ENCODE results near the gene SCMH1.
A peak's percentile ranks its signal among the peaks of the same experiment; 100 is the strongest.

SCMH1 gene

GRCh38 chr1:41023279-41023990 lies 218.7 kb downstream of the SCMH1 start:
- CTCF ChIA-PET: interaction anchor here (0.6 to 2.7 kb wide), 6 partner anchors 11 to 493 kb away, joined by 3 to 6 read pairs (median 4); no protein-coding TSS in a partner anchor
- H3K9me3 ChIP-seq (ENCODE audit: control insufficient read depth, insufficient read depth, low read depth, low read length): no peaks in the 10 kb centered on the region
- H3K36me3 ChIP-seq (ENCODE audit: control insufficient read depth in 2 of 2, insufficient read depth in 1 of 2, low read length in 2 of 2): peaks cover 0 to 63% of the 10 kb centered on the region in 2 experiments; a peak in 2 of 3 replicates

DNA sequence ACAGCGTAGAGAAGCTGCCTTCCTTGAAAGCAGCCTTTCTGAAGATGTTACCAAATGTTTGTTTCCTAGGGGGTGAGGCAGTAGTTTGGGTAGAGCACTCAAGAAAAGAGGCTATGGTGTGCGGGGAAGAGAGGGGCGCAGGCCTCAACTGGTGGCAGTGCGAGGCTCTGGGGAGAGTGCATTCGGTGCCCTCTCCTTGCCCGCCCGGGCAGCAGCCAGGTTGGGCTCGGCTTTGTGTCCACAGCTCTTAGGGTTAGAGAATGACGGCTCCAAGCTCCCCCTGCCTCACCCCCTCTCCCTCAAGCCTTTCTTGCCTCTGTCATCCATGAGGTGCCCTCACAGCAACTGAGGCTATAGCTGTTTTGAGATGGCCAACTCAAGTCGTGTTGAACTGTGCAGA lies 219.7 kb downstream of the SCMH1 start:
- Histone ChIP-seq H3K4me1 (ENCODE audit: control insufficient read depth, insufficient read depth, low read length) (no peaks in the 10 kb centered on the region), H3K36me3 (ENCODE audit: control insufficient read depth in 2 of 2, insufficient read depth in 1 of 2, low read length in 2 of 2) (peaks cover 0 to 63% of the 10 kb centered on the region in 2 experiments; a peak in 2 of 3 replicates), H3K4me3 (ENCODE audit: low read depth, low read length) (no peak overlapping the region), H3K27ac (ENCODE audit: extremely low read depth, low read depth, low read length) (no peak overlapping the region), H3K9me3 (ENCODE audit: control insufficient read depth, insufficient read depth, low read depth, low read length) (no peaks in the 10 kb centered on the region)
- CTCF ChIA-PET: interaction anchor here (0.7 to 2.7 kb wide), 4 partner anchors 12 to 494 kb away, joined by 3 to 6 read pairs (median 6); no protein-coding TSS in a partner anchor
- POLR2A ChIA-PET: interaction anchor here (0.6 kb wide), 2 partner anchors 277 to 366 kb away, joined by 3 read pairs; no protein-coding TSS in a partner anchor
- no peak for TF ChIP-seq ZNF148 (tag by site-specific recombination; IDR thresholded peaks at IDR 0.05; ENCODE audit: borderline replicate concordance)
- TF ChIP-seq, protein P1, sequence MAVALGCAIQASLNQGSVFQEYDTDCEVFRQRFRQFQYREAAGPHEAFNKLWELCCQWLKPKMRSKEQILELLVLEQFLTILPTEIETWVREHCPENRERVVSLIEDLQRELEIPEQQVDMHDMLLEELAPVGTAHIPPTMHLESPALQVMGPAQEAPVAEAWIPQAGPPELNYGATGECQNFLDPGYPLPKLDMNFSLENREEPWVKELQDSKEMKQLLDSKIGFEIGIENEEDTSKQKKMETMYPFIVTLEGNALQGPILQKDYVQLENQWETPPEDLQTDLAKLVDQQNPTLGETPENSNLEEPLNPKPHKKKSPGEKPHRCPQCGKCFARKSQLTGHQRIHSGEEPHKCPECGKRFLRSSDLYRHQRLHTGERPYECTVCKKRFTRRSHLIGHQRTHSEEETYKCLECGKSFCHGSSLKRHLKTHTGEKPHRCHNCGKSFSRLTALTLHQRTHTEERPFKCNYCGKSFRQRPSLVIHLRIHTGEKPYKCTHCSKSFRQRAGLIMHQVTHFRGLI (tag by site-specific recombination; IDR thresholded peaks at IDR 0.05): peak; percentile 66; the same call in 1 of the 2 replicates

More at GRCh38 chr1:41023279-41023990, 218.7 kb downstream of the SCMH1 start:
- no peak overlapping the region for H3K4me3 ChIP-seq (ENCODE audit: low read depth, low read length)
- TF ChIP-seq CTCF (tag by site-specific recombination; IDR thresholded peaks at IDR 0.05) (peak; percentile 58; the same call in 1 of the 2 replicates), ZNF621 (tag by site-specific recombination; IDR thresholded peaks at IDR 0.05) (no peak)
- no peaks in the 10 kb centered on the region for H3K4me1 ChIP-seq (ENCODE audit: control insufficient read depth, insufficient read depth, low read length)
- H3K27ac ChIP-seq (ENCODE audit: extremely low read depth, low read depth, low read length): no peak overlapping the region
- POLR2A ChIA-PET: interaction anchor here (0.6 kb wide), 1 partner anchor 367 kb away, joined by 3 read pairs; no protein-coding TSS in a partner anchor

- H3K27ac ChIP-seq (ENCODE audit: extremely low read depth, low read depth, low read length): no peak within 1 kb of the TSS; the same call in 1 of the 2 replicates
- CTCF ChIA-PET: interaction anchor here (2.1 to 2.7 kb wide), 2 partner anchors 13 to 102 kb away, joined by 6 read pairs; no protein-coding TSS in a partner anchor
- no peaks in the 10 kb centered on the region for H3K4me1 ChIP-seq (ENCODE audit: control insufficient read depth, insufficient read depth, low read length)
- H3K36me3 ChIP-seq (ENCODE audit: control insufficient read depth in 2 of 2, insufficient read depth in 1 of 2, low read length in 2 of 2): peaks cover 0 to 63% of the 10 kb centered on the region in 2 experiments; a peak in 2 of 3 replicates
- H3K9me3 ChIP-seq (ENCODE audit: control insufficient read depth, insufficient read depth, low read depth, low read length): no peaks in the 10 kb centered on the region
- POLR2A ChIA-PET: interaction anchor here (1.2 kb wide), 1 partner anchor 16 kb away, joined by 3 read pairs; no protein-coding TSS in a partner anchor
- H3K4me3 ChIP-seq (ENCODE audit: low read depth, low read length): no peak within 1 kb of the TSS
- TF ChIP-seq ZFP3 (tag by site-specific recombination; IDR thresholded peaks at IDR 0.05; ENCODE audit: low read depth) (no peak), ZNF692 (tag by site-specific recombination; IDR thresholded peaks at IDR 0.05) (peak; percentile 95), REPIN1 (tag by site-specific recombination; IDR thresholded peaks at IDR 0.05; ENCODE audit: low read depth) (no peak), ZNF202 (tag by site-specific recombination; IDR thresholded peaks at IDR 0.05; ENCODE audit: borderline replicate concordance) (no peak), ZBTB17 (tag by site-specific recombination; IDR thresholded peaks at IDR 0.05) (peak; percentile 38; the same call in 1 of the 2 replicates), ZNF157 (tag by site-specific recombination; IDR thresholded peaks at IDR 0.05) (no peak), ZNF596 (tag by site-specific recombination; IDR thresholded peaks at IDR 0.05) (no peak), MZF1 (tag by site-specific recombination; IDR thresholded peaks at IDR 0.05; ENCODE audit: borderline replicate concordance) (no peak), KLF17 (tag by site-specific recombination; IDR thresholded peaks at IDR 0.05) (no peak), ZNF792 (tag by site-specific recombination; IDR thresholded peaks at IDR 0.05) (no peak), SCRT2 (tag by site-specific recombination; IDR thresholded peaks at IDR 0.05) (peak; percentile 65)
- TF ChIP-seq, protein P2, sequence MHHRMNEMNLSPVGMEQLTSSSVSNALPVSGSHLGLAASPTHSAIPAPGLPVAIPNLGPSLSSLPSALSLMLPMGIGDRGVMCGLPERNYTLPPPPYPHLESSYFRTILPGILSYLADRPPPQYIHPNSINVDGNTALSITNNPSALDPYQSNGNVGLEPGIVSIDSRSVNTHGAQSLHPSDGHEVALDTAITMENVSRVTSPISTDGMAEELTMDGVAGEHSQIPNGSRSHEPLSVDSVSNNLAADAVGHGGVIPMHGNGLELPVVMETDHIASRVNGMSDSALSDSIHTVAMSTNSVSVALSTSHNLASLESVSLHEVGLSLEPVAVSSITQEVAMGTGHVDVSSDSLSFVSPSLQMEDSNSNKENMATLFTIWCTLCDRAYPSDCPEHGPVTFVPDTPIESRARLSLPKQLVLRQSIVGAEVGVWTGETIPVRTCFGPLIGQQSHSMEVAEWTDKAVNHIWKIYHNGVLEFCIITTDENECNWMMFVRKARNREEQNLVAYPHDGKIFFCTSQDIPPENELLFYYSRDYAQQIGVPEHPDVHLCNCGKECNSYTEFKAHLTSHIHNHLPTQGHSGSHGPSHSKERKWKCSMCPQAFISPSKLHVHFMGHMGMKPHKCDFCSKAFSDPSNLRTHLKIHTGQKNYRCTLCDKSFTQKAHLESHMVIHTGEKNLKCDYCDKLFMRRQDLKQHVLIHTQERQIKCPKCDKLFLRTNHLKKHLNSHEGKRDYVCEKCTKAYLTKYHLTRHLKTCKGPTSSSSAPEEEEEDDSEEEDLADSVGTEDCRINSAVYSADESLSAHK (tag by site-specific recombination; IDR thresholded peaks at IDR 0.05): no peak
Observed at GRCh38 chr1:41021526-41022308, 220.4 kb downstream of the SCMH1 start, which contains the start of gene SLFNL1. SLFNL1 (minus strand) TSS chr1:41021725; CDS start chr1:41020660, 1,065 bp downstream.
